Activated CD4-positive, alpha-beta T cell treated with anti-CD3 and anti-CD28 coated beads, Interleukin-2, amount 10 ng/mL, durations not matched to agents 7 days and 5 days (primary cell): Measurements from ENCODE around the gene CINP. TPM values are rescaled to one million over a fixed set of nuclear protein-coding genes. Genes with fewer than 3 reads are reported as not detected.

Source experiments
- total RNA-seq, 2 experiments: library from RNA; stranded (reverse); gene quantifications; one replicate each; pipeline ENCODE4 v1.2.3, GENCODE V29; 2021

CINP gene
- total RNA-seq, 2 experiments from 2014 or later, result 26.8 to 33.7 TPM

Other genes with a start within 250 kb of the CINP start
- 10 to 100 TPM; 24.7 to 35.7 TPM for gene WDR20, start 223.0 kb downstream of the CINP start, total RNA-seq
- gene MOK, start 57.7 kb downstream of the CINP start, total RNA-seq, result 1 to 10 TPM in 1 of 2 experiments, under 1 TPM in 1; 0.96 to 1.4 TPM
- gene ZNF839, start 43.1 kb downstream of the CINP start, total RNA-seq, result 10 to 100 TPM; 14.8 to 18.8 TPM
- gene TECPR2, start 51 bp upstream of the CINP start, total RNA-seq, result 10 to 100 TPM in 1 of 2 experiments, 1 to 10 TPM in 1; 8.2 to 10.7 TPM
- gene ANKRD9, start 146.9 kb upstream of the CINP start, total RNA-seq, result 1 to 10 TPM; 4.9 to 6.2 TPM
- 10 to 100 TPM; 21.7 to 23.7 TPM for gene RCOR1, start 229.8 kb upstream of the CINP start, total RNA-seq